ENCODE measurements around the gene GRN.

GRN gene

DNA sequence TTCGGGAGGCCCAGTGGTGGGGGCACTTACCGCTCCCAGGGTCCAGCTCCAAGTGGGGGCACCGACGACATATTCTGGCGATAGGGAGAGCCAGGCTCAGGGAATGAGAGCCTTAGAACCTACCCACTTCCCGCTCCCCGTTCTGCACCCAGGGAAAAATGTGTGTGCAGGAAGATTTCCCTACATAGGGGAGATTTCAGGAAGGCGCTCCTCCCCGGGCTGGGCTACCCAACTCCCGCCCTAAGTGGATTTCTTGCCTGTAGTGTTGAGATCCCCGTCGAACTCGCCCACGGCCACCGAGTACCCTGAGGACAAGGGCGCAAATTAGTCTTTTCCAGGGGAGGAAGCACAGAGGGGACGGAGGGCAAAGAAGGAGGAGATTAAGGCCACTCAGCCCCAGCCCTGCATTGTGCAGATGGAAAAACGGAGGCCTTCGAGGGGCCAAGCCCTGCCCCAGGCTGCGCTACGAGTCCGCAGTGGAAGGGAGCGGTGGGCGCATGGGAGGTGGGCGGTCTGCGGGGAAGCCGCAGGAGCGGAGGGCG lies 39.2 kb downstream of the GRN start:
- no peak for TF ChIP-seq FOXK2 (IDR thresholded peaks at IDR 0.05)
- no peak for TF ChIP-seq SUZ12 (IDR thresholded peaks at IDR 0.05)
- TF ChIP-seq CTBP1 (IDR thresholded peaks at IDR 0.05; ENCODE audit: borderline replicate concordance): no peak
- TF ChIP-seq ZNF384 (IDR thresholded peaks at IDR 0.05): no peak
- no peak for TF ChIP-seq ELF4 (IDR thresholded peaks at IDR 0.05)
- TF ChIP-seq NFRKB (IDR thresholded peaks at IDR 0.05): no peak
- no peak for TF ChIP-seq BHLHE40 (IDR thresholded peaks at IDR 0.05; ENCODE audit: borderline replicate concordance)
- POLR2A ChIA-PET: interaction anchor here (0.7 to 1.5 kb wide), 3 partner anchors 14 to 119 kb away, joined by 3 to 5 read pairs (median 3); partner anchors contain the start of gene GPATCH8

DNA sequence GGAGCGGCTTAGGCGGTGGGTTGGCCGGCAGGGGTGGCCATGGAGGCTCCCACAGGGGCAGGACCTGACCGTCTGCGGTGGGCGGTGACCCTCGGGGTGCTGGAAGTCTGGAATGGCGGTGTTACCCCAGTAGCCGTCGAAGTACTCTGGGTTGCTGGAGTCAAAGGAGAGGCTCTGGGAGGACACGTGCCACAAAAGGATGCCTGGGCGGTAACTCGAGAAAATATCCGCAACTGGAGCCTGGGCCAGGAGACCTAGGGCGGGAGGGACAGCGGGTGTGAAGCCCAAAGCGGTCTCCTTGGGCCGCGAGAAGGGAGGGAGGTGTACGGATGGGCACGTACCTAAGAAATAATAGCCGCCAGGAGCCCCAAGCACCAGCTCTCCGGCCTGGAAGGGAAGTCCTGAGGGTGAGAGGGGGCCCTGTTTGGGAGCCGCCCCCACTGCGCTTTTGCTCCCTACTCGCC lies 39.8 kb downstream of the GRN start:
- no peak for TF ChIP-seq CTBP1 (IDR thresholded peaks at IDR 0.05; ENCODE audit: borderline replicate concordance)
- peak; percentile 95 for TF ChIP-seq L3MBTL2 (conservative IDR thresholded peaks at IDR 0.05)
- ChIA-PET POLR2A (interaction anchor here (0.6 to 1.5 kb wide), 10 partner anchors 9 to 118 kb away, joined by 3 to 8 read pairs (median 4); partner anchors contain the start of gene GPATCH8), CTCF (interaction anchor here (0.6 to 1.5 kb wide), 5 partner anchors 9 to 258 kb away, joined by 3 to 7 read pairs (median 4); partner anchors contain the start of gene FAM171A2)
- DNase-seq (ENCODE audit: extremely low spot score): no peak

More for the DNA sequence above, 39.2 kb downstream of the GRN start:
- no peak for DNase-seq (ENCODE audit: extremely low spot score)
- CTCF ChIA-PET: no interaction called here

DNA sequence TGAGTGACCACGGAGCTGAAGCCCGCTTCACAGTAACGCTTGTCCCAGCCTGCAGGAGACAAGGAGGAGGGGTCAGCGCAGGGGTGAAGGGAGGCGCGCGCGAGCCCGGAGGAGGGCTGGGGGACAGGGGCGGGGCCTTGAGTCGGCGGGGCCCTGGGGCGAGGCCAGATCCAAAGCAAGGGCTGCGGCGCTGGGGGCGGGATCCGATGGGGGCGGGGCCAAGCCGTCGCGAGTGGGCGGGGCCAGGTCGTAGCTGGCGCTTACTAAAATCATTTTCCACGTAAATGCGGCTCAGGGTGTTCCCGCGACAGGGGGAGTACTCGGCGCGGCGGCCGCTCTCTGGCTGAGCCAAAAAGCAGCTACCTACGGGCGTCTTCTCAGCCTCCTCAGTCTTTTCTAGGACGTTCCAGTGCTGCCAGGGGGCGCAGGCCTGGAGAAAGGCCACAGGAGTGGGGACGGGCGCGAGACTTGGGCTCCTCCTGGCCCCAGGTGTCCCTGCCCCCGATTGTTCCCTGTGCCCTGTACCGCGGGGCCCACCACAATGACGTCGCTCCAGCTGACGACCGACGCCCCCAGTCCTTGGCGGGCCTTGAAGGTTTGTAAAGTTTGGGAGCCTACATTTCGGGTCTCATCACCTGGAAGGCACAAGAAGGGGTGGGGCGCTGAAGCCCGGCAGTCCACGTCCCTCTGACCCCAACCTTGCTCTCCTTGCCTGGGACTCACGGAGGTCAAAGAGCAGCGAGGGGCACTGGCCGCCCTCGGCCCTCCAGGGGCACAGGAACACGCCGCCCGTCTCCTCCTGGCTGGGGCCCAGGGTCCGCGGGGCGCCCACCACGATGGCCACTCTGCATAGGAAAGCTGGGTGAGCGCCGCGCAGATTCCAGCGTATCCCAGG lies 40.4 kb downstream of the GRN start:
- peak; percentile 94 for DNase-seq (ENCODE audit: extremely low spot score)
- CTCF ChIA-PET: interaction anchor here (0.6 to 1.5 kb wide), 5 partner anchors 9 to 259 kb away, joined by 3 to 7 read pairs (median 4); partner anchors contain the start of gene FAM171A2
- POLR2A ChIA-PET: interaction anchor here (0.6 to 1.5 kb wide), 13 partner anchors 9 to 185 kb away, joined by 3 to 8 read pairs (median 4); partner anchors contain the start of gene GPATCH8
- peak; percentile 42 for TF ChIP-seq L3MBTL2 (conservative IDR thresholded peaks at IDR 0.05)
- TF ChIP-seq FOXK2 (IDR thresholded peaks at IDR 0.05): no peak

DNA sequence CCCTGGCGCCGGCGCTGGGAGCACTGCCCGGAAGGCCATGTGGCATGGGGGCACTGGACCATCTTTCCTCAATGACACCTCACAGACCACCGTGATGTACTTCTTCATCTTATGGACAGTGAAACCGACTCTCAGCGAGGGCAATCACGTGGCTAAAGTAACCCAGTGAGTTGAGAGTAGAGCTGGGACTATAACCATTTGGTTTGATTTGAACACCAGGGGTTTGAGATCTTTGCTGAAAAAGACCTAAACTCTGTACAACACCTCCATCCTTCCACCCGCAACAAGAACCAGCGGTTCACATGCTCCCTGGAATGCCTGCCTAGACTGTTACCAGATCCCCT lies 41.1 kb downstream of the GRN start:
- DNase-seq (ENCODE audit: extremely low spot score): no peak
- POLR2A ChIA-PET: interaction anchor here (0.9 to 1.4 kb wide), 4 partner anchors 12 to 185 kb away, joined by 3 to 7 read pairs (median 4); partner anchors contain the start of gene GPATCH8
- TF ChIP-seq SP1 (IDR thresholded peaks at IDR 0.05): no peak
- no peak for TF ChIP-seq HDGF (IDR thresholded peaks at IDR 0.05; ENCODE audit: borderline replicate concordance)
- no peak for TF ChIP-seq L3MBTL2 (conservative IDR thresholded peaks at IDR 0.05)
- TF ChIP-seq FOXM1 (IDR thresholded peaks at IDR 0.05; ENCODE audit: borderline replicate concordance): no peak
- no peak for TF ChIP-seq CTBP1 (IDR thresholded peaks at IDR 0.05; ENCODE audit: borderline replicate concordance)
- no peak for TF ChIP-seq SUZ12 (IDR thresholded peaks at IDR 0.05)
- no peak for TF ChIP-seq FOXK2 (IDR thresholded peaks at IDR 0.05)
- TF ChIP-seq ARNT (IDR thresholded peaks at IDR 0.05): no peak
- no peak for TF ChIP-seq NFRKB (IDR thresholded peaks at IDR 0.05)
- TF ChIP-seq, protein P1, sequence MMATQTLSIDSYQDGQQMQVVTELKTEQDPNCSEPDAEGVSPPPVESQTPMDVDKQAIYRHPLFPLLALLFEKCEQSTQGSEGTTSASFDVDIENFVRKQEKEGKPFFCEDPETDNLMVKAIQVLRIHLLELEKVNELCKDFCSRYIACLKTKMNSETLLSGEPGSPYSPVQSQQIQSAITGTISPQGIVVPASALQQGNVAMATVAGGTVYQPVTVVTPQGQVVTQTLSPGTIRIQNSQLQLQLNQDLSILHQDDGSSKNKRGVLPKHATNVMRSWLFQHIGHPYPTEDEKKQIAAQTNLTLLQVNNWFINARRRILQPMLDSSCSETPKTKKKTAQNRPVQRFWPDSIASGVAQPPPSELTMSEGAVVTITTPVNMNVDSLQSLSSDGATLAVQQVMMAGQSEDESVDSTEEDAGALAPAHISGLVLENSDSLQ (IDR thresholded peaks at IDR 0.05): no peak
- TF ChIP-seq FOXA1 (IDR thresholded peaks at IDR 0.05): no peak
- no peak for TF ChIP-seq TARDBP (IDR thresholded peaks at IDR 0.05)
- CTCF ChIA-PET: interaction anchor here (0.5 to 1.5 kb wide), 3 partner anchors 10 to 303 kb away, joined by 3 to 7 read pairs (median 4); no protein-coding TSS in a partner anchor

DNA sequence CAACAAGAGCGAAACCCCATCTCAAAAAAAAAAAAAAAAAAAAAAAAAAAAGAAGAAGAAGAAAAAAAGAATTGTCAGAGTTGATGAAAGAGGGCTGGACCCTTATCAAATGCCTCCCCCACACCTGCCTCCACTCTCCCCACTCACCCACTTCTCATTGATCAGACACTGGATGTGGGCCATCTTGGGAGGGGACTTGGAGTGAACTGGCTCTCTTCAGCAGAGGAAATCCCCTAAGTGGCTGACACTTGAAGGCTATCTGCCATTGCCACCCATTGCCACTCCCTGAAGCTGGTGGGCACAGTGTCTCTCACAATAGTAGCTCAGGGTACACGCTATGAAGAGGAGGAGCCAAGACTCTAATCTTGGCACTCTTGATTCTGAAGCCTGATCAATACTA lies 42.7 kb downstream of the GRN start:
- POLR2A ChIA-PET: no interaction called here
- DNase-seq (ENCODE audit: extremely low spot score): no peak
- TF ChIP-seq CTBP1 (IDR thresholded peaks at IDR 0.05; ENCODE audit: borderline replicate concordance): no peak
- TF ChIP-seq LEF1 (IDR thresholded peaks at IDR 0.05; ENCODE audit: borderline replicate concordance): no peak
- CTCF ChIA-PET: interaction anchor here (2.5 kb wide), 1 partner anchor 135 kb away, joined by 6 read pairs; no protein-coding TSS in a partner anchor

DNA sequence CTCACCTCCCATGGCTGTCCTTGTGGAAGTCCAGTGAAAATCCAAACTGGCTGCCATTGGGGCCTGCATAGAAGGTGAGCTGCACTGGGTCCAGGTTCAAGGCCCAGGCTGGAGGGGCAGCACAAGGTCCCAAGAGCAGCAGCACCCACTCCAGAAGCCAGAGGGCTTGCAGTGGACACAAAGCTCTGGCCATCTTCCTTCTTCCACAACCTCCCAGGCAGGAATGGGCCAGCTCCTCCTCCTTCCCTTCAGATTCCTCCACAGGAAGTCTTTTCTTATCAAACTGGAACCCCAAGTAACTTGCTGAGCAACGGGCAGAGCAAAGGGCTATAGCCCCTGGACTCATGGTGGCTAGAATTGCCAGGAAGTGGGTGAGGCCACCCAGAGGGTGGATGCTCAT lies 44.2 kb downstream of the GRN start, which contains the start of gene ITGA2B:
ITGA2B (minus strand) TSS at position 369 of the 400 bp plus-strand sequence; CDS start at position 193, 176 bp downstream.
- TF ChIP-seq ZNF384 (IDR thresholded peaks at IDR 0.05): no peak
- no peak for TF ChIP-seq BHLHE40 (IDR thresholded peaks at IDR 0.05; ENCODE audit: borderline replicate concordance)
- TF ChIP-seq FOXA1 (IDR thresholded peaks at IDR 0.05): no peak
- no peak for TF ChIP-seq ELF4 (IDR thresholded peaks at IDR 0.05)
- no peak for TF ChIP-seq HDGF (IDR thresholded peaks at IDR 0.05; ENCODE audit: borderline replicate concordance)
- no peak for TF ChIP-seq L3MBTL2 (conservative IDR thresholded peaks at IDR 0.05)
- TF ChIP-seq LEF1 (IDR thresholded peaks at IDR 0.05; ENCODE audit: borderline replicate concordance): no peak
- TF ChIP-seq SUZ12 (IDR thresholded peaks at IDR 0.05): no peak
- TF ChIP-seq NFRKB (IDR thresholded peaks at IDR 0.05): no peak
- no peak for TF ChIP-seq FOXK2 (IDR thresholded peaks at IDR 0.05)
- TF ChIP-seq FOXM1 (IDR thresholded peaks at IDR 0.05; ENCODE audit: borderline replicate concordance): no peak
- TF ChIP-seq, protein P1 (IDR thresholded peaks at IDR 0.05): no peak
- no peak for TF ChIP-seq SP1 (IDR thresholded peaks at IDR 0.05)
- TF ChIP-seq CTBP1 (IDR thresholded peaks at IDR 0.05; ENCODE audit: borderline replicate concordance): no peak
- TF ChIP-seq TARDBP (IDR thresholded peaks at IDR 0.05): no peak
- TF ChIP-seq ARNT (IDR thresholded peaks at IDR 0.05): no peak
- CTCF ChIA-PET: interaction anchor here (2.5 kb wide), 1 partner anchor 134 kb away, joined by 6 read pairs; no protein-coding TSS in a partner anchor
- no peak for DNase-seq (ENCODE audit: extremely low spot score)
- POLR2A ChIA-PET: no interaction called here

All from HEK293T (cell line).